ENCODE results near the gene FRMD4A. TPM values are rescaled to one million over a fixed set of nuclear protein-coding genes. Genes with fewer than 3 reads are reported as not detected.

The FRMD4A gene
- total and polyA plus RNA-seq, 2 of the 4 experiments (the other 2 are of a cell fraction) = 30.3 to 68.8 TPM

GRCh38 chr10:13604357-13605040, 726.2 kb downstream of the FRMD4A start:
- Histone ChIP-seq H3K4me3 (ENCODE audit: insufficient read depth, low read depth, low read length) (no peak overlapping the region), H3K27me3 (ENCODE audit: control insufficient read depth, insufficient read depth, low read length) (no peaks in the 10 kb centered on the region), H2BK5ac (ENCODE audit: low read depth, low read length, poor library complexity, severe bottlenecking) (no peak overlapping the region), H3K4ac (ENCODE audit: low read depth, low read length) (no peak overlapping the region), H4K20me1 (ENCODE audit: insufficient read depth, low read length) (no peaks in the 10 kb centered on the region), H3K56ac (ENCODE audit: extremely low read depth, insufficient read depth, low read length) (no peak overlapping the region), H4K5ac (ENCODE audit: low read depth, low read length) (no peak overlapping the region), H2AK5ac (ENCODE audit: low read depth, low read length) (no peak overlapping the region), H2BK15ac (ENCODE audit: low read depth, low read length) (no peak overlapping the region), H3K14ac (replicated peaks; ENCODE audit: low read depth, low read length) (no peak overlapping the region), H4K91ac (ENCODE audit: insufficient read depth, low read depth, low read length) (no peak overlapping the region), H4K8ac (ENCODE audit: low read depth in 2 of 2, low read length in 2 of 2) (no peak overlapping the region), H2AK9ac (replicated peaks; ENCODE audit: low read depth, low read length, poor library complexity) (no peak overlapping the region), H3K23ac (ENCODE audit: low read depth, low read length) (no peak overlapping the region), H3K4me1 (ENCODE audit: control insufficient read depth, insufficient read depth, low read length) (no peaks in the 10 kb centered on the region), H3K36me3 (ENCODE audit: control insufficient read depth, insufficient read depth, low read length) (peaks cover 4% of the 10 kb centered on the region), H3K18ac (ENCODE audit: low read depth, low read length) (no peak overlapping the region), H2BK20ac (ENCODE audit: low read depth, low read length) (no peak overlapping the region), H3K27ac (ENCODE audit: insufficient read depth, low read length) (no peak overlapping the region), H2AFZ (replicated peaks; ENCODE audit: low read length, poor library complexity) (no peak overlapping the region), H3K4me2 (ENCODE audit: low read depth, low read length) (no peak overlapping the region), H3K9me1 (ENCODE audit: insufficient read depth, low read length) (no peaks in the 10 kb centered on the region), H3K79me1 (ENCODE audit: low read depth in 1 of 2, low read length in 2 of 2) (peaks cover 0 to 7% of the 10 kb centered on the region in 2 experiments; a peak in 2 of 4 replicates), H2BK120ac (ENCODE audit: low read depth, low read length) (no peak overlapping the region), H3K9me3 (ENCODE audit: control insufficient read depth, insufficient read depth, low read length) (no peaks in the 10 kb centered on the region), H3K9ac (ENCODE audit: low read depth, low read length) (no peak overlapping the region)
- no TSS peak for BruUV-seq (replicated peaks)
- POLR2A ChIA-PET (ENCODE audit: unreplicated experiment) = no interaction called here
- intact Hi-C loops (cut with micrococcal nuclease) (no loop called here), dilution Hi-C loops (cut with HindIII; ENCODE audit: low sequenced_read_pairs, unreplicated experiment) (no loop called here), in situ Hi-C loops (cut with MboI; ENCODE audit: low sequenced_read_pairs) (no loop called here)
- DNase-seq (no peak), ATAC-seq (ENCODE audit: low read depth) (no peak)
- WGBS, 2 experiments (ENCODE audit: extremely low coverage in 2 of 2, insufficient read length in 1 of 2) = no CpG with 5 or more reads among the region's 2 CpGs
- CTCF ChIA-PET = interaction anchor here (1.1 to 1.4 kb wide), 2 partner anchors 9 kb away, joined by 3 to 4 read pairs; no protein-coding TSS in a partner anchor
- TF ChIP-seq USF2 (IDR thresholded peaks at IDR 0.05; ENCODE audit: low read depth, low read length) = no peak
- TF ChIP-seq BHLHE40 (IDR thresholded peaks at IDR 0.05; ENCODE audit: low read depth, low read length) = no peak
- no peak for TF ChIP-seq RFX5 (IDR thresholded peaks at IDR 0.05; ENCODE audit: low read depth, low read length)
- peak; percentile 97 for TF ChIP-seq MAFK (IDR thresholded peaks at IDR 0.05; ENCODE audit: low read depth, low read length)
- no peak for TF ChIP-seq MAZ (IDR thresholded peaks at IDR 0.05; ENCODE audit: borderline replicate concordance, low read depth, low read length)

Data from IMR-90 (cell line).